PC-3 (cell line): Measurements from ENCODE around the gene YBX2.

ENCODE experiments used
- CTCF ChIP-seq: fragments of 300-600 bp; sonication (generic); conservative IDR thresholded peaks from 2 replicates; pipeline ENCODE4 v1.5.1; 2017; ENCODE audit warnings: antibody characterized with exemption, low read depth, mild to moderate bottlenecking, low read length
- EZH2 ChIP-seq: fragments of 300-600 bp; sonication (generic); IDR thresholded peaks from one replicate; pipeline ENCODE4 v1.6.1; 2017; ENCODE audit warnings: antibody characterized with exemption, mild to moderate bottlenecking, low read length; ENCODE audit not compliant: unreplicated experiment
- EZH2phosphoT487 ChIP-seq: fragments of 300-600 bp; sonication (generic); IDR thresholded peaks from 2 replicates; pipeline ENCODE4 v1.6.1; 2018; ENCODE audit warnings: mild to moderate bottlenecking, antibody characterized with exemption, low read length, borderline replicate concordance

- TF ChIP-seq CTCF (peak; percentile 56), EZH2phosphoT487 (no peak), EZH2 (no peak)
Measured at GRCh38 chr17:7323731-7324437, 29.4 kb upstream of the YBX2 start.
